ENCODE data around the gene BLMH.

BLMH gene

DNA sequence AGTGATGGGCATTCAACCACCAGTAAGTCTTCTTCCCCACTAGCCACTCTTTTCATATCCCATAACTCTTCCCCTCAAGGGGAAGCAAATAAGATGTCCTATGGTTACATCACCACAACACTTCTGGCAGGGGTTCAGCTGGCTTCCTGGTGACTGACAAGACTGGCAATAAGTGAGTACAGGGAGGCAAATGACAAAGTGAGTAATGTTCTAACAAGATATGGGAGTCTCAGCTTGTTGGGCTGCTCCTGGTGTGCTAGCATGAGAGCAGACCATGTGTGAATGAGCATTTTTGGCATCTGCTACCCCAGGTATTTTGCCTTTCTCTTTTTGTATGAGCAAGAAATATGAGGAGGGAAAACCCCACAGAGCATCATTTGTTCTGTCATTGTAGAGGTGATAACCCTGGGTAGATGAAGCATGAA is 32.2 kb upstream of the BLMH start:
- intact Hi-C loops (cut with DNase I; ENCODE audit: low total_unique reads), result no loop called here
- DNase-seq, result peak in 1 of 2 donors; percentile 53

DNA sequence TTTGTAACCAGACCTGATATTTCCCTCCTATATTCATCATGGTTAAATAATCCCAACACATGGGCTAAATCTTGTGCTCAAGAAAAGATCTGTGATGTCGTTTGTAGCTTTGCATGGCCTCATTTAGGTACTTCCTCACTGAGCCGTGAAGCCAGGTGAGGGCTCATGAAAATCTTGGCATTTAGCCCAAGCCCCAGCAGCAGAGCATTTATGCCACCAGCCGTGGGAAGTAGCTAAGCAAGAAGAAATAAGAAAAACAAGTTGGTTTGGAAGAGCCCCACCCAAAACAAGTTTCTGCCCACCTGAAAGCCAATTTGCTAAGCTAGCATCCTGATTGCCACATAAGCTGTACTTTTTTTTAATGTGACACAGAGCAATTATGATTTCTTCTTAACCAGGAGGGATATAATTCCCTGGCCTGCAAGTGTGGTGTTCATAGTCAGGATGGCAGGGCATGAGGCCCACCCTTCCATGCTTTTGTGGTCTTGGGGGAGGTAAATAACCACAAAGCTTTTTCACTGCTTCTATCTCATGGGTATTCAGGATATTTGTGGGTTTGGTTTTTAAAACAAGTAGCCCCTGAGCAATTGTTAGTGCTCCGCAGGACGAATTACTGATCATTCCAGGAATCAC is 31.6 kb upstream of the BLMH start:
- intact Hi-C loops (cut with DNase I; ENCODE audit: low total_unique reads), result no loop called here
- Histone ChIP-seq H3K9me3 (no peaks in the 10 kb centered on the region), H3K27me3 (peaks cover 0 to 14% of the 10 kb centered on the region in 2 donors), H3K27ac (no peak overlapping the region), H3K4me3 (no peak overlapping the region), H3K4me1 (no peaks in the 10 kb centered on the region), H3K36me3 (no peaks in the 10 kb centered on the region)
- no peak for DNase-seq
- TF ChIP-seq, protein P1, sequence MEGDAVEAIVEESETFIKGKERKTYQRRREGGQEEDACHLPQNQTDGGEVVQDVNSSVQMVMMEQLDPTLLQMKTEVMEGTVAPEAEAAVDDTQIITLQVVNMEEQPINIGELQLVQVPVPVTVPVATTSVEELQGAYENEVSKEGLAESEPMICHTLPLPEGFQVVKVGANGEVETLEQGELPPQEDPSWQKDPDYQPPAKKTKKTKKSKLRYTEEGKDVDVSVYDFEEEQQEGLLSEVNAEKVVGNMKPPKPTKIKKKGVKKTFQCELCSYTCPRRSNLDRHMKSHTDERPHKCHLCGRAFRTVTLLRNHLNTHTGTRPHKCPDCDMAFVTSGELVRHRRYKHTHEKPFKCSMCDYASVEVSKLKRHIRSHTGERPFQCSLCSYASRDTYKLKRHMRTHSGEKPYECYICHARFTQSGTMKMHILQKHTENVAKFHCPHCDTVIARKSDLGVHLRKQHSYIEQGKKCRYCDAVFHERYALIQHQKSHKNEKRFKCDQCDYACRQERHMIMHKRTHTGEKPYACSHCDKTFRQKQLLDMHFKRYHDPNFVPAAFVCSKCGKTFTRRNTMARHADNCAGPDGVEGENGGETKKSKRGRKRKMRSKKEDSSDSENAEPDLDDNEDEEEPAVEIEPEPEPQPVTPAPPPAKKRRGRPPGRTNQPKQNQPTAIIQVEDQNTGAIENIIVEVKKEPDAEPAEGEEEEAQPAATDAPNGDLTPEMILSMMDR (IDR thresholded peaks at IDR 0.05), result no peak

More for the DNA sequence above, 32.2 kb upstream of the BLMH start:
- H3K36me3 ChIP-seq, result no peaks in the 10 kb centered on the region
- TF ChIP-seq, protein P1 (IDR thresholded peaks at IDR 0.05), result no peak
- H3K4me1 ChIP-seq, result no peaks in the 10 kb centered on the region
- no peak overlapping the region for H3K4me3 ChIP-seq
- H3K27me3 ChIP-seq, result peaks cover 0 to 15% of the 10 kb centered on the region in 2 donors
- no peaks in the 10 kb centered on the region for H3K9me3 ChIP-seq
- no peak overlapping the region for H3K27ac ChIP-seq

DNA sequence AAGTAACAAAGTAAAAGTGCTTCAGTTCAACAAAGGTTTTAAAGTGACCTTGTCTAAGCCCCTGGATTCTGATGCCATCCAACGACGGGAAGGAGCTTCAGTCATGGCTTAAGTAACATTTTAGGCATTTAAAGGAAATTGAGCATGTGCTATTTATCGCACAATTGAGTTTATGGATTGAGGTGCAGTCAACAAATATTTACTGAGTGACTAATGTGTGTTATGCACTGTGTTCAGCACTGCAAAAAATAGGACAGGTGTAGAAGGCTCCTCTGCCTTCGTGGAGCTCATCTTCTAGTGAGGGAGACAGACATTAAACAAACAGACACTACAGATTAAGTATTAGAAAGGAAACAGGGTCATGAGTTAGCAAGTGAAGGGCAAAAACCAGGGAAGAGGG is 29.6 kb upstream of the BLMH start:
- TF ChIP-seq, protein P1 (IDR thresholded peaks at IDR 0.05), result no peak
- no peak for DNase-seq
- intact Hi-C loops (cut with DNase I; ENCODE audit: low total_unique reads), result no loop called here

DNA sequence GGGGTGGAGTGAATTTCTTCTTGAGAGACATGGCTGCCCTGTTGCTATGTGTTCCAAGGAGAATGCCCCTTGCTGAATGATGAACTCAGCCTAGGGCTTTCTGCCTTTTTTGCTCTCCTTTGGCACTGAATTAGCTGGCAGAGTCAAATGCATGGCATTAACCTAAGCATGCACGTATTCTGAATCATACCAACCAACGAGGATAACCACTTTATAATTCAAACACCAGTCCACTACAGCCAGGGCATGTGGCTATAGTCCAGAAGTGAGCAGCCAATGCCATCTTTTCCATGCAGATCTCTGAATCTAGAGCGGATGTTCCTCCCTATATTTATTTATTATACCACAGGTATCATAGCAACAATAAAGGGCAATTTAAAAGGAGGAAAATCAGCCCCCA is 26.4 kb upstream of the BLMH start:
- Histone ChIP-seq H3K9me3 (no peaks in the 10 kb centered on the region), H3K27ac (no peak overlapping the region), H3K4me1 (no peaks in the 10 kb centered on the region), H3K4me3 (no peak overlapping the region), H3K27me3 (peaks cover 0 to 7% of the 10 kb centered on the region in 2 donors), H3K36me3 (no peaks in the 10 kb centered on the region)
- DNase-seq, result no peak
- TF ChIP-seq, protein P1 (IDR thresholded peaks at IDR 0.05), result no peak
- intact Hi-C loops (cut with DNase I; ENCODE audit: low total_unique reads), result no loop called here

More for the DNA sequence above, 29.6 kb upstream of the BLMH start:
- H3K36me3 ChIP-seq, result no peaks in the 10 kb centered on the region
- peaks cover 0 to 7% of the 10 kb centered on the region in 2 donors for H3K27me3 ChIP-seq
- H3K4me3 ChIP-seq, result no peak overlapping the region
- H3K4me1 ChIP-seq, result no peaks in the 10 kb centered on the region
- no peak overlapping the region for H3K27ac ChIP-seq
- H3K9me3 ChIP-seq, result no peaks in the 10 kb centered on the region

DNA sequence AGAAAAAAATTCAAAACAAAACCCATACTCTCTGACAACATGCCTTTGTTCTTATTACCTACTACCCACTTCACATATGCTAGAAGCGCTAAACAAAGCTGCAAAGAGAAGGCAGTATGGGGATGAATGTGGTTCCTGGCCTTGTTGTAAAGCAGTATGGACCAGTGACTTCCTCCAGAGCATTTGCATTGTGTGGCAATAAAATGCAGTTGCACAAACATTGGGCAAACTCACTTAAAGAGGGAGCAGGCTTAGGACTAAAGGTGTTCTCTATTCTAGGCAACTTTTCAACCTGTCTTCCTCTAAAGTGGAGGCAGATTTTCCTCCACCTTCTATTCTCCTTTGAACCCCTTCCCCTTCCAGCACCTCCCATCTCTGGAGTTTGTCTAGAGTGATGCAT is 25.0 kb upstream of the BLMH start:
- no peaks in the 10 kb centered on the region for H3K4me1 ChIP-seq
- H3K27me3 ChIP-seq, result peaks cover 0 to 7% of the 10 kb centered on the region in 2 donors
- H3K36me3 ChIP-seq, result no peaks in the 10 kb centered on the region
- H3K4me3 ChIP-seq, result no peak overlapping the region
- H3K9me3 ChIP-seq, result no peaks in the 10 kb centered on the region
- intact Hi-C loops (cut with DNase I; ENCODE audit: low total_unique reads), result no loop called here
- TF ChIP-seq, protein P1 (IDR thresholded peaks at IDR 0.05), result no peak
- H3K27ac ChIP-seq, result no peak overlapping the region
- no peak for DNase-seq

All from tibial artery (tissue), 4 donors.